Endothelial cell of umbilical vein (primary cell): ENCODE results near the gene OR6K6. TPM values are rescaled to one million over a fixed set of nuclear protein-coding genes. Genes with fewer than 3 reads are reported as not detected.

Source experiments
- BruUV-seq: library from RNA; stranded (reverse); fragments of 400-500 nt; replicated peaks from 2 replicates; lab custom pipeline; 2021; lab: Mats Ljungman, UMichigan
- CTCF ChIA-PET: fragments of 300-600, 350-600 bp; sonication (Branson Sonifier 250); formaldehyde crosslinking; loops from one replicate; lab custom pipeline; 2021; ENCODE audit warnings: antibody characterized with exemption, inconsistent platforms; lab: Charles Lee
- POLR2A ChIA-PET: fragments of 300-600, 350-600 bp; sonication (Branson Sonifier 250); formaldehyde crosslinking; loops from one replicate; lab custom pipeline; 2021; ENCODE audit warnings: antibody characterized with exemption, inconsistent platforms; lab: Charles Lee
- DNase-seq: peaks from one replicate; pipeline ENCODE4 v3.0.0-alpha.2; 2011; ENCODE audit warnings: low read depth, low spot score
- FAIRE-seq: peaks from 2 replicates; lab custom pipeline; 2011; peaks lifted over from hg19 to GRCh38; lab: Jason Lieb, UNC
- H2AFZ ChIP-seq: 2 replicates; pipeline ENCODE4 v1.6.0; 2012; ENCODE audit warnings: low read depth, low read length, control low read depth, inconsistent platforms
- H3K27ac ChIP-seq: 2 replicates; pipeline ENCODE4 v1.5.1; 2011; ENCODE audit warnings: low read depth, mild to moderate bottlenecking, control low read depth, low read length, moderate library complexity; ENCODE audit not compliant: insufficient read depth
- H3K27me3 ChIP-seq, 2 experiments: 2 replicates each; pipeline versions ENCODE4 v1.6.0 to v1.6.1; 2011; ENCODE audit warnings: low read length in 2 of 2, mixed read lengths in 1 of 2; ENCODE audit not compliant: control insufficient read depth in 2 of 2, insufficient read depth in 2 of 2
- H3K36me3 ChIP-seq, 2 experiments: 2 replicates in 1 of 2; 3 replicates in 1 of 2; pipeline ENCODE4 v1.5.1; 2011; ENCODE audit warnings: low read length in 2 of 2, mild to moderate bottlenecking in 1 of 2, moderate library complexity in 1 of 2; ENCODE audit not compliant: control insufficient read depth in 2 of 2, insufficient read depth in 2 of 2; ENCODE audit errors: extremely low read depth in 1 of 2
- H3K4me1 ChIP-seq: 3 replicates; pipeline ENCODE4 v1.5.1; 2011; ENCODE audit warnings: mild to moderate bottlenecking, low read length; ENCODE audit not compliant: control insufficient read depth, insufficient read depth; ENCODE audit errors: extremely low read depth
- H3K4me2 ChIP-seq: 2 replicates; pipeline ENCODE4 v1.6.1; 2011; ENCODE audit warnings: low read length, control low read depth, mixed read lengths; ENCODE audit not compliant: insufficient read depth
- H3K4me3 ChIP-seq, 3 experiments: fragments of 200-600 bp in 1 of 3; sonication (generic), shearing (Covaris generic) in 1 of 3; replicated peaks in 1 of 3; 2 replicates each; pipeline ENCODE4 v1.5.1; 2011 to 2016; ENCODE audit warnings: control low read depth in 3 of 3, low read length in 3 of 3, mild to moderate bottlenecking in 2 of 3, inconsistent platforms in 1 of 3, low read depth in 1 of 3, moderate library complexity in 1 of 3; ENCODE audit not compliant: insufficient read depth in 1 of 3
- H3K79me2 ChIP-seq: 2 replicates; pipeline ENCODE4 v1.6.0; 2012; ENCODE audit warnings: low read length, inconsistent platforms; ENCODE audit not compliant: control insufficient read depth, insufficient read depth
- H3K9ac ChIP-seq: replicated peaks from 2 replicates; pipeline ENCODE3; 2011; ENCODE audit warnings: low read length, control low read depth; ENCODE audit not compliant: insufficient read depth; ENCODE audit errors: extremely low read depth
- H3K9me1 ChIP-seq: replicated peaks from 3 replicates; pipeline ENCODE4 v1.6.0; 2011; ENCODE audit warnings: mild to moderate bottlenecking, low read length; ENCODE audit not compliant: control insufficient read depth, insufficient read depth; ENCODE audit errors: extremely low read depth
- H3K9me3 ChIP-seq: replicated peaks from 2 replicates; pipeline ENCODE4 v1.5.1; 2012; ENCODE audit warnings: low read length, inconsistent platforms; ENCODE audit not compliant: control insufficient read depth, insufficient read depth
- H4K20me1 ChIP-seq: replicated peaks from 2 replicates; pipeline ENCODE3; 2011; ENCODE audit warnings: mild to moderate bottlenecking, low read length; ENCODE audit not compliant: control insufficient read depth, insufficient read depth; ENCODE audit errors: extremely low read depth
- EZH2 ChIP-seq: IDR thresholded peaks from 2 replicates; pipeline ENCODE4 v1.6.1; 2012; ENCODE audit warnings: borderline replicate concordance, low read depth, mild to moderate bottlenecking, moderate library complexity, low read length, inconsistent platforms; ENCODE audit not compliant: severe bottlenecking
- FOS ChIP-seq: IDR thresholded peaks from 2 replicates; pipeline ENCODE4 v1.6.1; 2011; ENCODE audit warnings: mild to moderate bottlenecking, low read length, moderate library complexity, borderline replicate concordance; ENCODE audit not compliant: insufficient read depth
- GATA2 ChIP-seq: IDR thresholded peaks from 2 replicates; pipeline ENCODE4 v1.7.0; 2011; ENCODE audit warnings: low read depth, mild to moderate bottlenecking, moderate library complexity, mixed read lengths, low read length; ENCODE audit not compliant: insufficient read length, insufficient read depth
- JUN ChIP-seq: IDR thresholded peaks from 2 replicates; pipeline ENCODE4 v1.6.1; 2011; ENCODE audit warnings: borderline replicate concordance, low read depth; ENCODE audit not compliant: insufficient read length, insufficient read depth
- MYC ChIP-seq: IDR thresholded peaks from one replicate; pipeline ENCODE4 v1.6.1; 2011; ENCODE audit warnings: mild to moderate bottlenecking, low read depth, low read length
- POLR2A ChIP-seq: IDR thresholded peaks from 2 replicates; pipeline ENCODE4 v1.6.1; 2012; ENCODE audit warnings: low read depth, mild to moderate bottlenecking, control low read depth, low read length
- POLR2AphosphoS5 ChIP-seq: IDR thresholded peaks from 2 replicates; pipeline ENCODE4 v1.6.1; 2012; ENCODE audit warnings: low read depth, mild to moderate bottlenecking, control low read depth, low read length, moderate library complexity; ENCODE audit not compliant: insufficient read depth
- dilution Hi-C: fragments of 300-500 bp; cut with MboI; formaldehyde crosslinking; loops from one replicate; pipeline ENCODE4 v1.15.0; 2019; ENCODE audit warnings: low sequenced_read_pairs; ENCODE audit not compliant: extremely low pct_ligation_motif_present
- intact Hi-C: fragments of 100-400 bp; cut with micrococcal nuclease; formaldehyde crosslinking; loops from one replicate; pipeline ENCODE4 v1.10.0; 2022
- polyA plus RNA-seq, 4 experiments: library from polyadenylated mRNA; depleted of rRNA in 3 of 4; stranded (reverse) in 3 of 4; unstranded in 1 of 4; fragments of >200 nt; gene quantifications; 2 replicates each; pipeline versions ENCODE4 v1.2.1 to v1.2.3, GENCODE V29; 2011 to 2012; ENCODE audit warnings: missing spikeins in 1 of 4
- total RNA-seq: library from RNA; stranded (reverse); gene quantifications from 2 replicates; pipeline ENCODE4 v1.2.3, GENCODE V29; 2021
- TF ChIP-seq, protein P1 (sequence below): IDR thresholded peaks from 2 replicates; pipeline ENCODE4 v1.6.1; 2011; ENCODE audit not compliant: insufficient read depth, insufficient read length
- TF ChIP-seq, protein P2 (sequence below), 2 donors: IDR thresholded peaks; 1 replicate in 1 of 2; 2 replicates in 1 of 2; pipeline ENCODE4 v1.5.1; 2011; ENCODE audit warnings: low read length in 2 of 2, mild to moderate bottlenecking in 2 of 2, moderate library complexity in 2 of 2, control low read depth in 1 of 2, inconsistent platforms in 1 of 2, low read depth in 1 of 2; ENCODE audit not compliant: insufficient read depth in 1 of 2; ENCODE audit errors: extremely low read depth in 1 of 2

Gene OR6K6
- total and polyA plus RNA-seq, 2 donors (not counting 3 experiments of a cell fraction or from before 2014, with no cell fraction given), result not detected

DNA sequence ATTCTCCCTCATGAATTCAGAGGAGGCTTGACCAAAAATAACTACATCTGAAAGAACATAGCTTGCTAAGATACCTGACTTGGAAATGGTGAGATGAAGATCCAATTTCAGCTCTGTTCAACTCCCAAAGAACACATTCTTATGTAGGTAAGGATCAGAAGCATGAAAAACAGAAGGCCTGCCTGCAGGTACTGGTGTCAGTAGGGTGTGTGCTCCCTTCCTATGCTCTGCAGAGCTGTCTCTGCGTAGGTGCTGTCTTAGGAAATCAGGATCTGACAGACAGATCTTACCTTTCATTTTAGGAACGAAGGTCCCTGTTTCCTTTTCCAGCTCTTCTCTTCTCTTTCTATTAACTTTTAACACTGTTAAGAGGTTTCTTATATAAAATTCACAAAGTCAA is 48.4 kb upstream of the OR6K6 start:
- ChIA-PET POLR2A (no interaction called here), CTCF (no interaction called here)
- Histone ChIP-seq H4K20me1 (no peaks in the 10 kb centered on the region), H3K4me3 (no peak overlapping the region), H3K4me1 (no peaks in the 10 kb centered on the region), H3K27me3 (no peaks in the 10 kb centered on the region), H3K9me3 (no peaks in the 10 kb centered on the region), H3K9ac (no peak overlapping the region), H3K27ac (no peak overlapping the region), H3K4me2 (no peak overlapping the region), H3K36me3 (no peaks in the 10 kb centered on the region), H3K9me1 (no peaks in the 10 kb centered on the region), H3K79me2 (no peaks in the 10 kb centered on the region), H2AFZ (no peak overlapping the region)
- BruUV-seq, result no TSS peak
- no peak for TF ChIP-seq GATA2
- dilution Hi-C loops, result no loop called here
- intact Hi-C loops, result no loop called here
- FAIRE-seq (no peak), DNase-seq (no peak)

DNA sequence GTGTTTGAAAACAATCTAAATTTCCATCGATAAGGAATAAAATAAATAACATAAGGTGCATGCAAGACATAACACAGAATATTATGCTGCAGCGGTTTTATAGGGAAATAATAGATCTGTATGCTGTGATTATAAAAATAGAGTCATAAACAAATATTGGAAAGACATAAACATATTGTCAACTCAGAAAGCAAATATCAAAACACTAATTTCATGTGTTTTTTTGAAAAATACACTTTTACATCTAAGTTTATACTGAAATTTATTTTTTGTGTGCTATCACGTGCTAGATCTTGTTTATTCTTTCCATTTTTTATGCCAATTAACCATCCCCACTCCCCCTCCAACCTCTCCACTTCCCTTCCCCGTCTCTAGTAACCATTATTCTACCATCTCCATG is 43.4 kb upstream of the OR6K6 start:
- intact Hi-C loops (no loop called here), dilution Hi-C loops (no loop called here)
- no TSS peak for BruUV-seq
- no peaks in the 10 kb centered on the region for H3K9me3 ChIP-seq
- H3K4me2 ChIP-seq, result no peak overlapping the region
- no peak for FAIRE-seq
- no peaks in the 10 kb centered on the region for H3K27me3 ChIP-seq
- ChIA-PET CTCF (no interaction called here), POLR2A (no interaction called here)
- H3K36me3 ChIP-seq, result no peaks in the 10 kb centered on the region
- H3K79me2 ChIP-seq, result no peaks in the 10 kb centered on the region
- no peaks in the 10 kb centered on the region for H3K9me1 ChIP-seq
- H4K20me1 ChIP-seq, result no peaks in the 10 kb centered on the region
- no peak overlapping the region for H3K27ac ChIP-seq
- DNase-seq, result no peak
- no peak overlapping the region for H2AFZ ChIP-seq
- H3K4me3 ChIP-seq, result no peak overlapping the region
- no peak overlapping the region for H3K9ac ChIP-seq
- TF ChIP-seq, protein P1, sequence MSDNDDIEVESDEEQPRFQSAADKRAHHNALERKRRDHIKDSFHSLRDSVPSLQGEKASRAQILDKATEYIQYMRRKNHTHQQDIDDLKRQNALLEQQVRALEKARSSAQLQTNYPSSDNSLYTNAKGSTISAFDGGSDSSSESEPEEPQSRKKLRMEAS, result no peak
- TF ChIP-seq EZH2, result no peak
- no peak for TF ChIP-seq MYC
- TF ChIP-seq POLR2A, result no peak
- no peak for TF ChIP-seq POLR2AphosphoS5
- TF ChIP-seq, protein P2, sequence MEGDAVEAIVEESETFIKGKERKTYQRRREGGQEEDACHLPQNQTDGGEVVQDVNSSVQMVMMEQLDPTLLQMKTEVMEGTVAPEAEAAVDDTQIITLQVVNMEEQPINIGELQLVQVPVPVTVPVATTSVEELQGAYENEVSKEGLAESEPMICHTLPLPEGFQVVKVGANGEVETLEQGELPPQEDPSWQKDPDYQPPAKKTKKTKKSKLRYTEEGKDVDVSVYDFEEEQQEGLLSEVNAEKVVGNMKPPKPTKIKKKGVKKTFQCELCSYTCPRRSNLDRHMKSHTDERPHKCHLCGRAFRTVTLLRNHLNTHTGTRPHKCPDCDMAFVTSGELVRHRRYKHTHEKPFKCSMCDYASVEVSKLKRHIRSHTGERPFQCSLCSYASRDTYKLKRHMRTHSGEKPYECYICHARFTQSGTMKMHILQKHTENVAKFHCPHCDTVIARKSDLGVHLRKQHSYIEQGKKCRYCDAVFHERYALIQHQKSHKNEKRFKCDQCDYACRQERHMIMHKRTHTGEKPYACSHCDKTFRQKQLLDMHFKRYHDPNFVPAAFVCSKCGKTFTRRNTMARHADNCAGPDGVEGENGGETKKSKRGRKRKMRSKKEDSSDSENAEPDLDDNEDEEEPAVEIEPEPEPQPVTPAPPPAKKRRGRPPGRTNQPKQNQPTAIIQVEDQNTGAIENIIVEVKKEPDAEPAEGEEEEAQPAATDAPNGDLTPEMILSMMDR (IDR thresholded peaks at IDR 0.05; ENCODE audit: extremely low read depth in 1 of 2, insufficient read depth in 1 of 2, low read depth in 1 of 2, low read length in 2 of 2), result no peak
- TF ChIP-seq JUN, result no peak
- no peak for TF ChIP-seq FOS
- no peak for TF ChIP-seq GATA2
- no peaks in the 10 kb centered on the region for H3K4me1 ChIP-seq
